HG03103 (cell line): ENCODE measurements around the gene FOXE1.

Source experiments
- ATAC-seq: cut with Tn5 transposase; IDR thresholded peaks from one replicate; pipeline ENCODE4 v1.9.1; 2021; ENCODE audit warnings: low read depth; ENCODE audit not compliant: unreplicated experiment

The FOXE1 gene

GRCh38 chr9:97847474-97848214 lies 5.4 kb upstream of the FOXE1 start:
- ATAC-seq, result no peak

- ATAC-seq, result no peak
These were observed 4.9 kb upstream of the FOXE1 start for GRCh38 chr9:97848215-97848479.

- ATAC-seq, result no peak
These were observed 4.4 kb upstream of the FOXE1 start for GRCh38 chr9:97848480-97849237.

- ATAC-seq, result no peak
These were observed 3.0 kb upstream of the FOXE1 start for GRCh38 chr9:97849980-97850379.

GRCh38 chr9:97850746-97851445 lies 2.1 kb upstream of the FOXE1 start:
- ATAC-seq, result no peak

GRCh38 chr9:97851446-97851883 lies 1.6 kb upstream of the FOXE1 start:
- no peak for ATAC-seq

GRCh38 chr9:97852001-97852398 lies 1.0 kb upstream of the FOXE1 start:
- ATAC-seq, result no peak

- ATAC-seq, result no peak
These were observed 499 bp upstream of the FOXE1 start for GRCh38 chr9:97852399-97853055.

GRCh38 chr9:97853844-97854695 lies 1.0 kb downstream of the FOXE1 start:
- no peak for ATAC-seq

- ATAC-seq, result no peak
These were observed 1.9 kb downstream of the FOXE1 start for GRCh38 chr9:97854696-97855485.

GRCh38 chr9:97855486-97855875 lies 2.5 kb downstream of the FOXE1 start:
- ATAC-seq, result no peak

GRCh38 chr9:97855899-97856298 lies 2.9 kb downstream of the FOXE1 start:
- no peak for ATAC-seq

GRCh38 chr9:97856857-97857605 lies 4.0 kb downstream of the FOXE1 start:
- no peak for ATAC-seq

GRCh38 chr9:97857606-97858392 lies 4.8 kb downstream of the FOXE1 start:
- no peak for ATAC-seq

GRCh38 chr9:97858393-97858713 lies 5.3 kb downstream of the FOXE1 start:
- no peak for ATAC-seq

GRCh38 chr9:97858826-97859225 lies 5.8 kb downstream of the FOXE1 start:
- ATAC-seq, result no peak

GRCh38 chr9:97859346-97859745 lies 6.3 kb downstream of the FOXE1 start:
- no peak for ATAC-seq

- ATAC-seq, result no peak
These were observed 7.6 kb downstream of the FOXE1 start for GRCh38 chr9:97860451-97861147.
